ENCODE results near the gene NHLH2. TPM values are rescaled to one million over a fixed set of nuclear protein-coding genes. Genes with fewer than 3 reads are reported as not detected.

Gene NHLH2
- polyA plus RNA-seq, 2 of the 4 experiments (the other 2 are of a cell fraction) = not detected

- WGBS (ENCODE audit: missing lambda C conversion rate) = 71% methylated on average over 5 of the region's 5 CpGs
- ChIA-PET POLR2A (no interaction called here), CTCF (no interaction called here)
- no peaks in the 10 kb centered on the region for H3K4me1 ChIP-seq
- H3K27ac ChIP-seq = no peak overlapping the region
- H3K9me3 ChIP-seq = no peaks in the 10 kb centered on the region
- H3K4me2 ChIP-seq = no peak overlapping the region
- TF ChIP-seq NR3C1 (IDR thresholded peaks at IDR 0.05) = no peak
- no peak for TF ChIP-seq POLR2A (IDR thresholded peaks at IDR 0.05; ENCODE audit: low read length)
- no peak overlapping the region for H3K4me3 ChIP-seq
- no peak for DNase-seq (ENCODE audit: low read depth in 1 of 2, low spot score in 1 of 2)
- FAIRE-seq = no peak
- ATAC-seq = no peak
Observed at GRCh38 chr1:115833856-115834255, 7.1 kb downstream of the NHLH2 start.

GRCh38 chr1:115832651-115833050, 8.3 kb downstream of the NHLH2 start:
- no peaks in the 10 kb centered on the region for H3K9me3 ChIP-seq
- POLR2A ChIA-PET = no interaction called here

GRCh38 chr1:115830963-115831362, 10.0 kb downstream of the NHLH2 start:
- Histone ChIP-seq H3K27ac (no peak overlapping the region), H3K4me3 (no peak overlapping the region), H3K4me1 (no peaks in the 10 kb centered on the region), H3K9me3 (no peaks in the 10 kb centered on the region), H3K4me2 (no peak overlapping the region)
- POLR2A ChIA-PET = no interaction called here
- FAIRE-seq (no peak), DNase-seq (ENCODE audit: low read depth in 1 of 2, low spot score in 1 of 2) (no peak), ATAC-seq (no peak)
- TF ChIP-seq KDM5A (IDR thresholded peaks at IDR 0.05) = no peak
- TF ChIP-seq CBX2 (IDR thresholded peaks at IDR 0.05; ENCODE audit: borderline replicate concordance, low read depth) = no peak
- no peak for TF ChIP-seq ZNF302 (CRISPR knock-in tag; IDR thresholded peaks at IDR 0.05)
- CTCF ChIA-PET = interaction anchor here (1.0 to 1.6 kb wide), 2 partner anchors 23 to 26 kb away, joined by 3 to 4 read pairs; no protein-coding TSS in a partner anchor
- WGBS (ENCODE audit: missing lambda C conversion rate) = 79% methylated on average over 3 of the region's 3 CpGs

More at GRCh38 chr1:115832651-115833050, 8.3 kb downstream of the NHLH2 start:
- CTCF ChIA-PET = no interaction called here
- Histone ChIP-seq H3K4me1 (no peaks in the 10 kb centered on the region), H3K4me3 (no peak overlapping the region), H3K4me2 (no peak overlapping the region), H3K27ac (no peak overlapping the region)
- FAIRE-seq (no peak), ATAC-seq (no peak), DNase-seq (ENCODE audit: low read depth in 1 of 2, low spot score in 1 of 2) (no peak)
- 55% methylated on average over 8 of the region's 8 CpGs for WGBS (ENCODE audit: missing lambda C conversion rate)
- no peak for TF ChIP-seq PHF8 (IDR thresholded peaks at IDR 0.05; ENCODE audit: borderline replicate concordance, low read depth)
- no peak for TF ChIP-seq NFE2L2 (conservative IDR thresholded peaks at IDR 0.05; ENCODE audit: low read length)
- TF ChIP-seq EP300 (IDR thresholded peaks at IDR 0.05) = no peak
- no peak for TF ChIP-seq BCL3 (IDR thresholded peaks at IDR 0.05)
- no peak for TF ChIP-seq CHD4 (IDR thresholded peaks at IDR 0.05; ENCODE audit: borderline replicate concordance)
- TF ChIP-seq HOXA7 (CRISPR knock-in tag; IDR thresholded peaks at IDR 0.05) = no peak
- TF ChIP-seq SMC3 (IDR thresholded peaks at IDR 0.05) = no peak
- TF ChIP-seq BHLHE40 (IDR thresholded peaks at IDR 0.05; ENCODE audit: low read depth, low read length) = no peak
- no peak for TF ChIP-seq ZFP36 (IDR thresholded peaks at IDR 0.05; ENCODE audit: borderline replicate concordance, partially characterized antibody)
- TF ChIP-seq ZC3H11A (IDR thresholded peaks at IDR 0.05) = no peak
- no peak for TF ChIP-seq E2F6 (IDR thresholded peaks at IDR 0.05; ENCODE audit: borderline replicate concordance, low read depth)

GRCh38 chr1:115829947-115830346, 11.0 kb downstream of the NHLH2 start:
- TF ChIP-seq CHD4 (IDR thresholded peaks at IDR 0.05; ENCODE audit: borderline replicate concordance) (no peak), CBX8 (IDR thresholded peaks at IDR 0.05) (no peak), EP300 (IDR thresholded peaks at IDR 0.05) (no peak), MYC (IDR thresholded peaks at IDR 0.05; ENCODE audit: borderline replicate concordance, low read length) (no peak), NPAS2 (CRISPR knock-in tag; IDR thresholded peaks at IDR 0.05; ENCODE audit: borderline replicate concordance) (no peak), HOXB13 (CRISPR knock-in tag; IDR thresholded peaks at IDR 0.05; ENCODE audit: low read depth) (no peak), HOXB5 (CRISPR knock-in tag; IDR thresholded peaks at IDR 0.05) (no peak), HEYL (CRISPR knock-in tag; IDR thresholded peaks at IDR 0.05) (no peak), RARB (CRISPR knock-in tag; IDR thresholded peaks at IDR 0.05) (no peak), PBX3 (IDR thresholded peaks at IDR 0.05) (no peak), CBX2 (IDR thresholded peaks at IDR 0.05; ENCODE audit: borderline replicate concordance, low read depth) (no peak), HES2 (IDR thresholded peaks at IDR 0.05) (no peak)
- no peak overlapping the region for H3K4me2 ChIP-seq
- WGBS (ENCODE audit: missing lambda C conversion rate) = 63% methylated on average over 3 of the region's 3 CpGs
- H3K27ac ChIP-seq = no peak overlapping the region
- POLR2A ChIA-PET = no interaction called here
- DNase-seq (ENCODE audit: low read depth in 1 of 2, low spot score in 1 of 2) (no peak), FAIRE-seq (no peak), ATAC-seq (no peak; a peak in 1 of 6 replicates)
- CTCF ChIA-PET = no interaction called here
- no peak overlapping the region for H3K4me3 ChIP-seq
- no peaks in the 10 kb centered on the region for H3K9me3 ChIP-seq
- H3K4me1 ChIP-seq = no peaks in the 10 kb centered on the region

Measured in A549 (cell line).